Measurements from ENCODE around the gene CIP2A.
"Not testable (repeated sequence)": the region's sequence is repeated elsewhere in the genome, so short reads cannot be mapped to it uniquely, and the experiment has no call there.

CIP2A gene

GRCh38 chr3:108589081-108589997 is at the start of gene CIP2A, which contains the start of gene DZIP3:
CIP2A (minus strand) TSS chr3:108589438; CDS start chr3:108589375, 63 bp downstream.
DZIP3 (plus strand) TSS chr3:108589722; CDS start chr3:108605407, 15,685 bp downstream.
- DNase-seq = peak; percentile 85

- DNase-seq = no peak
Observed at GRCh38 chr3:108629974-108630373, 40.7 kb upstream of the CIP2A start.

DNA sequence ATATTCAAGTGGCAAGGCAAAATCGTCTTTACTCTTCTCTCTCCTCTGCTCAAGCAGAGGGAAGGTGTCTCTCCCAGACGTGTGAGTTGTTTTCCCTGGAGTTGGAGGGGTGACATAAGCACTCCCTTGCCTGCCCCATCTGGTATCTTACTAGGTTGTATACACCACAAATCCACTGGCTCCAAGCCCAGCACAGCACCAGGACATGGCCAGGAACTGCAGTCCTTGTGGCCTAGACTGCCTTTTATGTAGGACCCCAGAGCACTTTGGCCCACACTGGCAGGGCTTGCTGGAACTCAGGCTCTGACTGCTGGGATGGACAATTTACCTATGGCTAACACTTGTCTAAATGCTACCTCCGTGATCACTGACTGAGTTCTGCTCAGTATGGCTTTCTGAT is 34.3 kb upstream of the CIP2A start:
- no peak for DNase-seq

DNA sequence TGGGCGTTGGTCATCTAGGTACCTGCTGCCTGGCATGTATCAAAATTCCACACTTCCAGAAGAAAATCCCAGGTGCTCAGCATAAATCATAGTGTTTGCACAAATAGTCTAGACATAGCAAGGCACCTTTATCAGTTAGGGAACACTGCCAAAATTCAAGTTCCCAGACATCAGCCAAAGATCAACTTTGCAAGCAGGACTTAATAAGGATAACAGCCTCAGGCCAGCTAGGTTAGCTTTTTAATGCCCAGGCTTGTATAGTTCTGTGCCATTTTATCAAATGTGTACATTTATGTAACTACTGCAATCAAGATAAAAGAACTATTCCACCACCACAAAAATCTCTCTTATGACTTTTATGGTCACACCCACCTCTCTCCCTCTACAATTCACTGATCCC is 31.0 kb upstream of the CIP2A start:
- DNase-seq = no peak

GRCh38 chr3:108616090-108616489 is 26.9 kb upstream of the CIP2A start:
- not testable (repeated sequence) for DNase-seq

DNA sequence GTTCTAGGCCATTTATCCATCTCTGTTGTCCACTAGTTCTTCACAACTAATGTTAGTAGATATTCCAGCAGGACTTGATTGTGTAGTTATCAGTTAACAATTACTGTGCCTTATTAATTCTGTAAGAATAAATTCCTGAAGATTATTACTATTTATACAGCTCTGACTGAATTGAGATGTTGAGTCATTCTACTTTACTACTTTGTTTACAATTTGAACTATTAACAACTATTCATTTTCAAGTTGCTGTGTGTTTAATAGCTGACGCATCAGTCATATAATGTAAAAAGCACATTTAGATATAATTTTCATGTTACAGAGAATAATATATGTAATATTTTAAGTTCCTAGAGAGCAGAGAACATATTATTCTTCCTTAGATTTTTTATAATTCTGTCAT is 21.4 kb upstream of the CIP2A start:
- no peak for DNase-seq

GRCh38 chr3:108608750-108609149 is 19.5 kb upstream of the CIP2A start:
- DNase-seq = no peak

GRCh38 chr3:108605491-108605890 is 16.3 kb upstream of the CIP2A start:
- no peak for DNase-seq

DNA sequence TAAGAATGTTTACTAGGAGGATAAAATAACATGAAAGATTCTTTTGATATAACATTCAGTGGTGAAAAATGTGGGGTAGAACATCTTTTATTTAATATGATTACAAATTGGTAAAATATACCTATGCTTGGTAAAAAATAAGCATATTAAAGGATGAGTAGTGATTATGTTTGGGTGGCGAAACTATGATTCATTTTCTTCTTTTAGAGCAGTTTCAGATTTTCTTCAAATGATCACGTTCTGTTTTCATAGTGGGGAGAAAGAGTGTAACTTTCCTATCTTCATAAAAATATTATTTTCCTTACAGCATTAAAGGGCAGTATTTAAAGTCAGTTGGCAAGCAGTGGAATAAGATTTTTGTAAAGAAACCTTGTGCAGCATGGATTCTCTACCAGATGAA is 15.8 kb upstream of the CIP2A start:
- no peak for DNase-seq

DNA sequence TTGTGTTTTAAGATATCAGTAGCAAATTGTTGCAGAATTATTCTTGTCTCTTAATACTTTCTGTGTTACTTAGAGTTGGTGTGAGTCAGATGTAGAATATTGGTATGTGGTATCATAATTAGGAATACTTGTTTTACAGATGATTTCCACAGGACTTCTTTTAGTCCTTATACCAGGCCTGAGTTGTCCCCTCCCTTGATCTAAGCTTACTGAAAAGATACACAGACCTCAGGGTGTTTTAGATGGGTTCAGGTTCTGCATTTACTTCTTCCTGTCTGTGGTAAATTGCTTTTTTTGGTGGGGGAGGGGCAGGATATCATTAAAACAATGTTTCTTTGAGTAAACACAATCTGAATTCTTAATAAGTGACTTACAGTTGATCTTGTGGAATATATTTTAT is 14.5 kb upstream of the CIP2A start:
- DNase-seq = no peak

DNA sequence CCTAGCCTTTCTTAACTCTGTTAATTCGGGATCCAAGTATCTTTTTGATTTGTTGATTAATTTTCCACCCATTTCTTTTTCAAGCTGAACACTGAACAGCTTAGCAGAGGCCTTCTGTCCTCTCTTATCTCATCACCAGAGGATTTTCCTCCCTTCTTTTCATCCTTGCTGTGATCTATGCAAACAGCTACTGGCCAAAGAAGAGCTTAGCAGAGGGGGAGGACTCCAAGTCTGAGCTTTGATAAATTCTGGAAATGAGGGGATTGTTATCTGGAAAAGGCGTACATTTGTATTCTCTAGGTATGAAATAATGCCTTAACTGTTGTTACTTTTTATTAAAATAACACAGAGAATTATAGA is 13.7 kb upstream of the CIP2A start:
- DNase-seq = no peak

- DNase-seq = peak; percentile 28
Observed at GRCh38 chr3:108602249-108602934, 13.2 kb upstream of the CIP2A start.

GRCh38 chr3:108599677-108600409 is 10.6 kb upstream of the CIP2A start:
- DNase-seq = no peak

DNA sequence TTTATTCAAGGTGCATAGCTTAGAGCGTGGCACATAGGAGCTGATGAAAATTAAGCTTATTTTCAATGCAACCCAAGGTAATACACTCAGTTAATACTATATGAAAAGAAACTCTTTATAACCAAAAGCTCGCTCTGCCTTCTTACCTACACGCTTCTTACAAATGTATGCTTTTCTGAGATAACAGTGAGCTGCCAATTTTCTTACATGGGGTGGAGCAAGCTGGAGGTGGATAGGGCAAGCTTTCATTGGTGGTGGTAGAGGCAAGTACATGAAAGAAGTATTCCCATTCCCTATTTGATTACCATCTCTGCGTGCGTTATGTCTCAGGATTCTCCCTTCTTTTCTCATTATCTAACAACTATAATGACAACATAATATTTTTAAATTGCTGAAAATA is 9.1 kb upstream of the CIP2A start:
- no peak for DNase-seq

GRCh38 chr3:108595321-108595720 is 6.1 kb upstream of the CIP2A start:
- no peak for DNase-seq

- no peak for DNase-seq
Observed at GRCh38 chr3:108590460-108590859, 1.2 kb upstream of the CIP2A start.

DNA sequence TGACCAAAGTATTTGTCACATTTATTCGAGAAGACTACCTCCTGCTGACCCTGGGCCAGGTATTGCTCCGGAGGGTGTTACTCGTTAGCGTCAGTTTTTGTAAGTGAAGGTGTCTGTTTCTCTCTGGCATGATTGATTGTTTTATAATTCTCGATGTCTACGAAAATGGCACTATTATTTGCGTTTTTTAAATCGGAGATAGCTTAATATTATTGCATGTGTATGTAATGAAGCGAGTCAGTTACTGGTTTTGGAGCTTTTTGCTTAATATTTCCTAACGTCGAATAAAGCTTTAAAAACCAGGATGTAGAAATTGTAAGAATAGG is 723 bp upstream of the CIP2A start:
- DNase-seq = no peak

- no peak for DNase-seq
Observed at GRCh38 chr3:108588601-108589000, 637 bp downstream of the CIP2A start.

DNA sequence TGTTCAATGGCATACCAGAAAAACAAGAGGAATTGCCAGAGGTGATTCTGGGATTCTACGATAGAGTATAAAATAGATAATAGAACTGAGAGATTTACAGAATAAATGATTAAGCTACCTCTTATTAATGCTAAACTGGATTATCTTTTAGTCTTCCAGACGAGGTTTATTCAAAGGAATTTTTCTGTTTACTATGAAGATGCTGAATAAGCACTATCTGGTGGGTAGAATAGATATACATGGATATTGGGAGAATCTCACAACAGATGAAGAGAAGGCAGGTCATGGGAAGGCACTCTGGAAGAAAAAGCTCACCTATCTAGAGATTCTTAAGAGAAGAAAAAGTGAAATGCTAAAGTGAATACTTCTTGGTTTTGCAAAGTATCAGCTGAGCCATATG is 11.2 kb downstream of the CIP2A start:
- no peak for DNase-seq

DNA sequence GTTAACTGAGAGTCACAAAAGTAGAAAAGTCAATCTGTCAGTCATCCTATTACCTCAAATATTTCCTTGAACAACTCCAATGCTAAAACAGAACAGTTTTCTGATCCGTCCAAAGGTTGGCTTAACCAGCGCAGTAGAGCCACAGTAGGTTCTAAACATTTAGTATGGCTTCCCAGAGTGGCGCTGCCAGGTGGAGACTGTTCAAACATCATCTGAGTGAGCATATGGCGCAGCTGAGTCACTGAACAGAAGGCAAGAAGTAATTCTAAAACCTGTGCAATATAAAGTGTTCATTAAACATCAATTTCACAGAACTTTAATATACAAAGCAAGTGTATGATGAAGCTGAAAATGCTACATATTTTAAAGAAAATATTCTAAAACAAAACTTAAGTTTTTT is 19.9 kb downstream of the CIP2A start:
- no peak for DNase-seq

DNA sequence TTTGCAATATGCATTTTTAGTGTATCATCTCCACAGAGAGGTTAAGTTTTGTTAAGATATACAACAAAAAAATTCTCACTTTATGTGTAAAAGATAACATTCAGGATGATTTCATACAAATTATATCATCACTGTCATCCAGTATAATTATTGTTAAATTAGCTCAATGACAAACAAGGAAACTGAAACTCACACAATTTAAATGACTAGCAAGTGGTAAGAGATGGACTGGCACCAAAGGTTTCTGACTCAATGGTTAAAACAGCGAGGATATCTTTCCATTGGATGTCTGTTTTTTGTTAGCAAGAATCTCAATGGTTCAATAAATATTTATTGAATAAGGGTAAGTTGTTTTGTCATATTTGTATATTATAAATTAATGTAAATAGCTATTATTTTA is 22.6 kb downstream of the CIP2A start:
- no peak for DNase-seq

GRCh38 chr3:108565506-108565905 is 23.7 kb downstream of the CIP2A start:
- no peak for DNase-seq

DNA sequence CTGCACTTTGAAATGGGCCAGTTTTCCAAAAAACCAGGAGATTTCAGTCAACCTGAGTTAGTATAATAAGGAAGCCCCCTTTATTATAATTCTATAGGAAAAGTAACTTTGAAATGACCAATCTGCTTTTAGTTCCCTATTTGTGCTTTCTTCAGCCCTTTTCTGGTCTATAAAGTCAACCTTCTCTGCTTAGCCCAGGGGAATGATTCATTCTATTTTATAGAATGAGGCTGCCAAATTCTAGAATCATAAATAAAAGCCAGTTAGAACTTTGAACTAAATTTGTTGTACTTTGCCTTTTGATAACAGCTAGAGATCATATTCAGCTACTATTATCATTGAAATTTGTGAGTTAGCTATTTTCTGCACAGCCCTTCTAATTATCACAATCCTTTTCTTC is 24.7 kb downstream of the CIP2A start:
- DNase-seq = no peak

DNA sequence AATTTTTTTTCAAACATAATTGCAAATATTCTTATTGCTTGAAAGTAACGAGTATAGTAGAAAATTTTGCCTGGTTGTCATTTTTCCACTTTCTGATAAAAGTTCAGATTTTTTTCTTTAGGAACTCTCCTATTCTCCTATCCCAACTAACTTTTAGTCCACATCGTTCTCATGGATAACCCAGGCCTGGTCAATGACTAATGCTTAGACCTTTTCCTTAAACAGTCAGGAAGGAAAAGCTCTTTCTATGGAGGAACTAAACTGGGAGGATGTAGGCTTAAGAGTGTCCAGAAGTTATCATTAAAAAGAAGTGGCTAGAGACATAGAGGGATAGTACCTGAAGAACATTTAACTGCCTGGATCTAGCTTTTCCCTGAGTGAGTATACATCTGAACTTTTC is 26.7 kb downstream of the CIP2A start:
- no peak for DNase-seq
